Nephron (organoid): Measurements from ENCODE around the gene FAM168B.

ENCODE experiments used
- H3K27ac Mint-ChIP-seq, 3 experiments: 2 replicates each; pipeline ENCODE4 v1.8.0; 2020; ENCODE audit warnings: mixed read lengths in 3 of 3, mild to moderate bottlenecking in 2 of 3, moderate library complexity in 1 of 3
- H3K27me3 Mint-ChIP-seq: 2 replicates; pipeline ENCODE4 v1.8.0; 2021; ENCODE audit warnings: low read depth, mild to moderate bottlenecking, moderate library complexity, mixed read lengths
- H3K36me3 Mint-ChIP-seq: 2 replicates; pipeline ENCODE4 v1.8.0; 2020; ENCODE audit warnings: low read depth, mixed read lengths
- H3K4me1 Mint-ChIP-seq: 2 replicates; pipeline ENCODE4 v1.8.0; 2020; ENCODE audit warnings: mixed read lengths
- H3K4me3 Mint-ChIP-seq, 3 experiments: 2 replicates each; pipeline ENCODE4 v1.8.0; 2020; ENCODE audit warnings: mild to moderate bottlenecking in 3 of 3, mixed read lengths in 3 of 3, moderate library complexity in 2 of 3
- H3K9me3 Mint-ChIP-seq: 2 replicates; pipeline ENCODE4 v1.8.0; 2020; ENCODE audit warnings: mixed read lengths
- CTCF ChIP-seq, 3 experiments: fragments of 200-600 bp; sonication (generic); IDR thresholded peaks; one replicate each; pipeline ENCODE4 v1.5.0; 2021; ENCODE audit warnings: antibody characterized with exemption in 3 of 3; ENCODE audit not compliant: unreplicated experiment in 3 of 3

The FAM168B gene

DNA sequence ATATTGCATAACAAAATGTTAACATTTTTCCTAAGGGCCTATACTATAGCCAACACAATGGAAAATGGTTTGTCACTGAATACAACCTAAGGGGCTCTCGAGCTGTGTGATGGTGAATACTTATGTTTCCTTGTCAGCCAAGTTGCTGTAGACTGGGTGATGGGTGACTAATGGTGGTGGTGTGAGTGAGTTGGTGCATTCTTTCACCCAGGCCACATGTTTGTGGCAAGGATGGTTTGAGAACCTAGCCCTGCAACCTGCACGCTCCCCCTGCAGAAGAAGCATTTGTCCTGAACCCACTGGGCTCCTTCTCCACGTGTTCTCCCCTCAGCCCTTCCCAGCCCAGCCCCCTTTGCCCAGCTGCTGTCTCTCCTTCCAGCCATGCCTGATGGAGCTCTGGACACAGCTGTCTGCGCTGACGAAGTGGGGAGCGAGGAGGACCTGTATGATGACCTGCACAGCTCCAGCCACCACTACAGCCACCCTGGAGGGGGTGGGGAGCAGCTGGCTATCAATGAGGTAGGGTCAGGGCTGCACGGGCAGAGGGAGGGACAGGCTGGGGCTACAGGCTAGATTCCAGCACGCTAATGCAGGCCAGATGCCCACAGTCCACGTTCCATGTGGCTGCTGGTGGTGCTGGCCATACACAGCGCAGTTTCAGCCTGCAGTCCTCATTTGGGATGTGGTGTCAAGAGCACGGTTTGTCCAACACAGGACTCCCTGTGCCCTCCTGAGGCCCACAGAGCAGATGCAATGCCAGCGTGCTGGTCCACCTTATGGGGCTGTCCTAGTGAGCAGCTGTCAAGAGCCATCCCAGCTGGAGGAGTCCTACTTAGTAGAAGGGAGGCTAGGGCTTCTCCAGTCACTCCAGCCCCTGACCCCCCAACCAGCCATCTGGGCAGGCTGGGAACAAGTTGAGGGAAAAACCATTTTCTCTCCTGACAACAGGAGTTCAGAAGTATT lies 65.4 kb downstream of the FAM168B start:
- no peak for TF ChIP-seq CTCF (IDR thresholded peaks at IDR 0.05; ENCODE audit: unreplicated experiment in 3 of 3)
- H3K4me1 Mint-ChIP-seq: no peaks in the 10 kb centered on the region
- H3K9me3 Mint-ChIP-seq: peaks cover 7% of the 10 kb centered on the region
- H3K27ac Mint-ChIP-seq: no peak overlapping the region
- H3K4me3 Mint-ChIP-seq: no peak overlapping the region
- no peaks in the 10 kb centered on the region for H3K36me3 Mint-ChIP-seq
- H3K27me3 Mint-ChIP-seq: no peaks in the 10 kb centered on the region

DNA sequence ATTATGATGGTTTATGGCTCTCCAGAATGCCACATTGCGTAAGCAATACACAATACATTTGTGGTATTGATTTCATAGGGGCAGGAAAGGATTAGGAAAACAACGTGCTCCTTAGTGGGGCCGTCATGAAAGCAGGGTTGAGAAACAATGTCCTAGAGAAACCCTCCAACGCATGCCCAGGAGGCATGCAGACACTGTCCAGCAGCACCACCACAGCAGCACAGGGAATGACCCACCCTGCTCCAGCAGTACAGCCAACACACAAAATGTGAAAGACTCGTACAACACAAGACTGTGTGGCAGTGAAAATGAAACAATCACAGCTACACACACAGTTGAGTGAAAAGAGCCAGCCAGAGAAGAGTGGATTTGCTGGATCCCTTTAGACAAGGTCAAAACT lies 66.3 kb downstream of the FAM168B start:
- H3K4me1 Mint-ChIP-seq: no peaks in the 10 kb centered on the region
- H3K4me3 Mint-ChIP-seq: no peak overlapping the region
- peaks cover 7% of the 10 kb centered on the region for H3K9me3 Mint-ChIP-seq
- H3K27me3 Mint-ChIP-seq: no peaks in the 10 kb centered on the region
- no peaks in the 10 kb centered on the region for H3K36me3 Mint-ChIP-seq
- no peak overlapping the region for H3K27ac Mint-ChIP-seq
- TF ChIP-seq CTCF (IDR thresholded peaks at IDR 0.05; ENCODE audit: unreplicated experiment in 3 of 3): no peak

DNA sequence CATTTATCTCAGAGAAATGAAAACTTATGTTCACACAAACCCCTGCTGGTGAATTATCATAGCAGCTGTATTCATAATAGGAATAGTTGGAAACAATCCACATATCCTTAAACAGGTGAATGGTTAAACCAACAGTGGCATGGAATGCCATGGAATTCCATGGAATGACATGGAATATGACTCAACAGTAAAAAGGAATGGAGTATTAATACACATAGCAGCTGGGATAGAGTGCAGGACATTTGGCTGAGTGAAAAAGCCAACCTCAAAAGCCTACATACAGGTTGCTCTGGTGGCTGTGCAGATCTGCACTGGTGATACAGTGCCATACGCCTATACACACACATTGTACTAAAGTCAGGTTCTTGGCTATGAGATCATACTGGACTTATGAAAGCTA lies 69.5 kb downstream of the FAM168B start:
- no peak for TF ChIP-seq CTCF (IDR thresholded peaks at IDR 0.05; ENCODE audit: unreplicated experiment in 3 of 3)
- Mint-ChIP-seq H3K27ac (no peak overlapping the region), H3K9me3 (peaks cover 11% of the 10 kb centered on the region), H3K36me3 (no peaks in the 10 kb centered on the region), H3K4me1 (no peaks in the 10 kb centered on the region), H3K4me3 (no peak overlapping the region), H3K27me3 (peaks cover 6% of the 10 kb centered on the region)

GRCh38 chr2:131022731-131023130 lies 70.5 kb downstream of the FAM168B start:
- TF ChIP-seq CTCF (IDR thresholded peaks at IDR 0.05; ENCODE audit: unreplicated experiment in 3 of 3): no peak
- peaks cover 8% of the 10 kb centered on the region for H3K27me3 Mint-ChIP-seq

GRCh38 chr2:131016826-131017741 lies 76.2 kb downstream of the FAM168B start:
- no peak for TF ChIP-seq CTCF (IDR thresholded peaks at IDR 0.05; ENCODE audit: unreplicated experiment in 3 of 3)
- peaks cover 4% of the 10 kb centered on the region for H3K9me3 Mint-ChIP-seq
- H3K36me3 Mint-ChIP-seq: no peaks in the 10 kb centered on the region
- H3K4me1 Mint-ChIP-seq: peaks cover 16% of the 10 kb centered on the region
- peak overlapping the region; percentile 3 to 65 (median 14) for H3K27ac Mint-ChIP-seq
- peaks cover 20% of the 10 kb centered on the region for H3K27me3 Mint-ChIP-seq
- no peak overlapping the region for H3K4me3 Mint-ChIP-seq

More at GRCh38 chr2:131022731-131023130, 70.5 kb downstream of the FAM168B start:
- Mint-ChIP-seq H3K27ac (no peak overlapping the region), H3K4me3 (no peak overlapping the region), H3K36me3 (no peaks in the 10 kb centered on the region), H3K4me1 (peaks cover 1% of the 10 kb centered on the region), H3K9me3 (peaks cover 11% of the 10 kb centered on the region)
